HG02840 (cell line): ENCODE measurements around the gene KRT78.

ENCODE experiments used
- ATAC-seq: cut with Tn5 transposase; IDR thresholded peaks from one replicate; pipeline ENCODE4 v1.9.1; 2021; ENCODE audit warnings: mild to moderate bottlenecking, moderate library complexity, moderate number of reproducible peaks; ENCODE audit not compliant: unreplicated experiment, low FRiP score

Gene KRT78

DNA sequence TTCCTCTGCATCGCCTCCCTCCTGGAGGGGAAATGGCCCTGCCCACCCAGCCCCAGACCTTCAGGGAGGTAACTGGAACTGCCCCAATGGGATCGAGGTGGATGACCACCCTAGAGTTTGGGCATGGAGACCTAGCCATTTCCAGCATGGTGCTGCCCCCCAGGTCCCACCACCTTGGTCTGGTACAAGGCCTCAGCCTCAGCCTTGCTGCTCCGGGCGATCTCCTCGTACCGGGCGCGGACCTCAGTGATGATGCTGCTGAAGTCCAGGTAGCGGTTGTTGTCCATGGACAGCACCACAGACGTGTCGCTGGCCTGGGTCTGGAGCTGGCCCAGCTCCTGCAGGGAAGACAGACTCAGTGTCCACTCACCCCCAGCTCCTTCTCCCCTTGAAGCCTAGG, 4.4 kb downstream of the KRT78 start:
- no peak for ATAC-seq

DNA sequence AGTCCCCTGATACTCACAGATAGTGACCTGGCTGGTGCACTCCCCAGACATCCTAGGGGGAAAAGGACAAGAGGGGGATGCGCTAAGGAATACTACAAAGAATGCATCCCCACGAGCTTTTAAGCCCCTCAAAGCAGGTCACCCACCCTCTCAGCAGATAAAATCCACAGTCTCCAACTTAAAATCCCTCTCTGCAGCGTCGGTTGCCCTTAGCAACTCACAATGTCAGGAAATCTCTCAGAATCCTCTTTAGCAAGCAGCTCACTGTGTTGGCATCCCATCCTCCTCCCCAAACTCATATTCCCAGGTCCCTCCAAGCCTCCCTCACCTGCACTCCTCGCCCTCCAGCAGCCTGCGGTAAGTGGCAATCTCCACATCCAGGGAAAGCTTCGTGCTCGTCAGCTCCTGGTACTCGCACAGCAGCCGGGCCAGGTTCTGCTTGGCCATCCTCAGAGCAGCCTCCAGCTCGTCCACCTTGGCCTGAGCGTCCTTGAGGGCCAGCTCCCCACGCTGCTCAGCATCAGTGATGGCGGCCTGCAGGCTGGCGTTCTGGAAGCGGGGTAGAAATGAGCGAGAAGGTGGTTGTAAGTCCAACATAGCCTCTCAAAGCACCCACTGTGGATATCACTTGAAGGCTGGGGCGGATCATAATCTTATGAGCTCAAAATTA, 9.2 kb downstream of the KRT78 start:
- no peak for ATAC-seq

DNA sequence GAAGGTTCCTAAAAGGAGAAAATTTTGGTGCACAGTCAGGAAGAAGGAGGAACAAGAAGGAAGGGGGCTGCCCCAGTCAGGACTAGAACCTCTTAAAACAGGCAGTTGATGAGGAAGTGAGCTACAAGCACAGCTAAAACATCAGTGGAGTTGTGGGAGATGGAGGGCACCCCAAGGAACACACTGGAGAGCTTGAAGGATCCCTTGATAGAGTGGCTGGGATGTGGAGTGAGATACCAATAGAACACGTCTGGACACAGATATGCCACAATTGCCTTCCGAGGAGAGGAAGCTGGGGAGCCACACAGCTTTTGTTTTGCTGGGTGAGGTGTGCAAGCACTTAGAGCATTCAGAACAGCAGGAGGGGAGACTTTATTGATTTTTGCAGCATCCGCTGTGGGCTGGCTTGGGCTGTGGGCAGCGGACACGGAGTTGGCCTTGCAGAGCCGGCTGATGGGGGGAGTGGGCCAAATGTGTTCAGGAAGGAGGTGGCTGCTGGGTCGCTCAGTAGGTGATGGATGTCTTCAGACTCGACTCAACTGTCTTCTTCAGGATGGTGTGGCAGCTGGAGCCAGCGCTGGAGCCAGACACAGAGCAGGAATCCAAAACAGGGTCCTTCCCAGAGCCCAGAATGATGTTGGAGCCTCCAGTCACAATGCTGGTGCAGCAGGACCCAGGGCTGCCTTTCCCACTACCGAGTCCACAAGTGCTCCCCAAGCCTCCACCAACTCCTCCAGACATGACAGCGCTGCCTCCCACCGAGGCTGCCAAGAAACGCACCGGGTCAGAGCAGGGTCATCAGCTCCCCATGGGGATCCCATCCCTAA, 10.0 kb downstream of the KRT78 start:
- no peak for ATAC-seq

DNA sequence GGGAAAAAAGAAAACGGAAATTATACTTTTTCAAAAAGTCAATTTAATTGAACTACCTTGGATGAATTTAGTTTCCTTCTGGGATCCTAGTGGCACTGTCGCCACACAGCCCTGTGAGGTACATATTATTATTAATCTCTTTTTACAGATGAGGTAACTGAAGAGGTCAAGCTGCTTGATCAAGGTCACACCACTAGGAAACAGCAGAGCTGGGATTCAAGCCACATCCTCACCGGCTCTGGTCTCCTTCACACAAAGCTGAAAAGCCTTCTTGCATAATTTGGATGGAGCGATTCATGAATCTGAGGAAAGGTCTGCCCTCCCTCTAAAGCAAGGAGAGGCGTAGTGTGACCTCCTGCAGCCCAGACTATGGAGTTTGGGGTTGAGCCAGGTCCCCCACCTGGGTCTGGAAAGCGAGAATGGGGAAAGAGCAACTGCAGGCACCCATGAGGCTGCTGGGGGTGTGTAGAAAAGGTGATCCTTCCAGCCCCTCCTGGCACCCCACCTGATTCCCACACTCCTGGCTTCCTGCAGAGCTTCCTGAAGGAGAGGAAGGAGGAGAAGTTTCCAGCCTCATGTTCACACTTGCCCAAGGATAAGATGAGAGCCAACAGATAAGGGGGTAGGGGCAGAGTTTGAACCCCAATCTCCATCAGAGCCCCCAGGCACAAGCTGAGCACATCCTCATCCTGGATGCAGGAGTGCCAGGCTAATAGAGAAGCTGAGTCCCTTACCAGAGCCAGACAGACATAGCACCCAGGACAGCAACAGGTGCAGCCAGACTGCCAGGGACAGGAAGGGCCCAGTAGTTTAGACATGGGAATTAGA, 10.8 kb downstream of the KRT78 start:
- ATAC-seq, result no peak

DNA sequence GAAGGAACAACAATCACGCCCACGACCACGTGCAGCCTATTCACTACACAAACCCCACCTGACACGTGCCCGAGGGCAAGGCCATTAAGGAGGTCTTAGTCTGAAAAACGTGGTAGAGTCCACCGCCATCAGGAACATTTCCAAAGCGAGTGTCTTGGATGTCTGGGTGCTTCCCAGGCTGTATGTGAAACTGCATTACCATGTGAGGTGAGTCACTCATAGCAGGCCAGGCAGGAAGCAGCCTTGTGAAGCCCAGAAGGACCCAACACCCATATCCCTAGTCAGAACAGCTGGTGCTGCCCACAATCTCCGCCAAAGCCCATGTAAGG, 11.4 kb downstream of the KRT78 start:
- no peak for ATAC-seq

DNA sequence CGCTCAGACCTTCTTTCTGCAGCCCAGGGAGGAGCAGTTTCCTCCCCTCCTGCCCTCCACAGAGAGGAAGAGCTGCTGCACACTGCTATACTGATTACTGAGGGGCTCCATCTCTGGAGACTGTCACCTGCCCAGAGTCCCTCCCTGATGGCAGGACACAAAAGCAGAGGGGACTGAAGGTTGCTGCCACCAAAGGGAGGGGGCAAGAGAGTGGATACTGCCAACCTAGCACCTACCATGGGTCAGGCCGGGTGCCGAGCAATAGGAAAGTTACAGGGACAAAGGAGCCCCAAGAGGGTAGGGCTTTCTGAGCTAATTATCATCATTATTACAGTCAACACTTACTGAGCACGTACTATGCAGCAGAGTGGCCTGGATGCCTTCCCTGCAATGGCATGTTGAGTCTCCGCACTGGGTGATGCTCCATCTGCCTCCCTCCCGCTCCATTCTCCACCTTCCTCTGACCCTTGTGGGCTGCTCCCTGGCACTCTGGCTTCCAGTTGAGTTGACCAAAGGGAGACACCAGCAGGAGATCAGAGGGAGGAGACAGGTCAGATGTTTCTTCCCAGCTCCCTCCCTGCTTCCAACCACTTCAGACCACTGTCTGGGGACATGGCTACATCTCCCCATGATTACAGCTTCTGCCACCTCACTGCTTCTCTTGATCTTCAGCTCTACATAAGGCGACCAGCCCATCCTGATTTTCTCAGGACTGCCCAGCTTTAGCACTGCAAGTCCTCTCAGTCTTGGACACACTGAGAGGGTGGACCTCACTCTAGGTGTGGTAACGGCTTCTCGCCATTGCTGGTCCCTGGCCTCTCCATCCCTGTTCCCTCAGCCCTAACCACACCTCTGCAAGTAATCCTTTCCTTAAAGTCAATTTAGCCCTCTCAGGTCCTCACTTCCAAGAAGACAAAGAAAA, 12.0 kb downstream of the KRT78 start:
- ATAC-seq, result no peak

DNA sequence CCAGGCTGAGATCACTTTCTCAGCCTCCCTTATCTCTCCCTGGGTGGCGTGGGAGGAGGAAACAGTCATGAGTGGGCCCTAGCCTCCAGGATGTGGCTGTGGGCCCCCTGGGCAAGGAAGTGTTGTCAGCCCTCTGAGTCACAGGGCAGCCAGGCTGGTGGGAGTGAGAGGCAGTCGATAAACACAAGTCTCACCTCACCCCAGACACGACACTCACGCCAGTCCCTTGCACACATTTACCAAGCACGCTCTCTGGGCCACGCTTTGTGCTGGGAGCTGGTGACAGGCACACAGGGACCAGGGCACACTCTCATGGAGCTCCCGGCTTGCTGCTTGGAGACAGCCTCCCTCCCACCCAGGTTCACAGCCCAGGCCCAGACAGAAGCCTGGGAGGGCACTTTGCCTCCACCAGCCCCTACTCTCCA, 12.7 kb downstream of the KRT78 start:
- ATAC-seq, result no peak

DNA sequence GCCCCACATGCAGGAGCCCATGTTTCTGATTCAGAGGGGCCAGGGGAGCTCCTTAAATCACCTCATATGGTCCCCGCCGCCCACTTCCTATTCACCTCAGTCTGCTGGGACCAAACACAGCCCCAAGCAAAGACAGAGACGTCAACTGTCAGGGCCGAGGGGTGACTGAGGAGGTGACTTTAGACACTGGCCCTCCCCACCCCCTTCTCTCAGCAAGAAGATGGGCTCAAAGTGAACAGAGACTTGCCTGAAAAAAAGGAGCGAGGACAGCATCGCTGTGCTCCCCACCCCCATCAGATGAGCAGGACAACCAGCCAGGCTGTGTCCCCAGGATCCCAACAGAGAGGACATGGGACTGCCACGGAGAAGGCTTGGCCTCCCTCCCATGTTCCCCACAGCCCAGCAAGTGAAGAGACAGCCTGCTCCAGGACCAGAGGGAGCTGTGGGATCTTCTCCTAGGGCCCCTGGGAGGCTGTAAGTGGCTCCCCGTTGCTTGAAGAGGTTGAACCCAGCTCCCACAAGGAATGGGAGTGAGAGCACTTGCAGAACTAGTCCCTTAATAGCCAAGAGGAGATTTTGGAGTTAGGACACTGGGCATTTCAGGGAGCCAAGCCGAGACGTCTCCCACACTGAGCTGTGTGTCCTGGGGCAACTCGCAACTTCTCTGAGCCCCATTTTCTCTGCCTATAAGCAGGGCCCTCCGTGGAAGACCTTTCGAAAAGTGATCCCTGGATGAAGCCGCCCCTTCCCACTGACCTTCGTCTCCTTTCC, 13.3 kb downstream of the KRT78 start:
- ATAC-seq, result no peak

DNA sequence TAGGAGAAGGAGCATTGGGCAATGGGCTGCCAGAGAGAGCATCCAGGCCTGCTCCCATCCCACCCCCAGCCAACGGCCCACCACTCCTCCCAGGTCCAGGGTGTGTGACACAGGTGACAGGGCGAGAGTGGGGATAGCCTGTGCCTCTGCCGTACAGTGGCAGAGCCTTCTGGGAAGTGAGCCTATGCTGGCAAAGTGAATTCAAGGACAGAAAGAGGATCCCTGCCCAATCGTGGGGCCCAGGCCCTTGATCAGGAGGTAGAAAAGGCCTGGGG, 14.1 kb downstream of the KRT78 start:
- no peak for ATAC-seq

DNA sequence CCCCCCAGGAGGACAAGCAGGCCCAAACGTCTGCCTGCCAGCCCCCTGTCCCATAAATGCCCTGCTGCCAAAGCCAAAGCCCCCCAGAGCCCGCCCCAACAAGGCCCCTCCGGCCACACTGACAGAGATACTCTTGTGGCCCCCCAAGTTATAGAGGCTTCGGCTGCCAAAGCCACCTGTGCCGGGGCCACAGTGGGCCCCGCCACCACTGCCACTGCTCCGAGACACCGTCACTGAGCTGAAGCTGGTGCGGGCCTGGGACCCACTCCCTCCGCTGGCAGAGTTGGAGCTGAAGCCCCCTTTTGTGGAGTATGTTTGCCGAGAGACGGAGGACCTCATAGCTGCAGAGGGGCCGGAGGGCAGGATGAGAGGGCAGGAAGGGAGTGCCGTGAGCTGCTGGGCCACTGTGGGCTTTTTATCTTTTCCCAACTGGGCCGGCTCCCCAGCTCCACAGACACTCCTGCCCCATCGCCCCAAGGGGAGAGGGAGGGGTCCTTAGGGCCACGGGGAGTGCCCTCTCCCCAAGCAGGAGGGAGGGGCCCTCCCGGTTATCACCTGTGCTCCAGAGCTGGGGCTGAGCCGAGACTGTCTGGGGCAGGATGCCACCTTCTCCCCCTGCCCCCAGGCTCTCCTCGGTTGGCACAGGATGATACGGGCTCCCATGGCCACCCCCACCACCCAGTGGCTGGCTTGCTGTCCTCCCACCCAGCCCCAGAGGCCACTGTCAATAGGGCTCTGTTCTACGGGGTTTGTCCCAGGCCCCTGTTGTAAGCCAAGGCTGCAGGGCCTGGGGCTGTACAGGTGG, 14.7 kb downstream of the KRT78 start, which contains the start of gene KRT79:
KRT79 (minus strand) TSS at position 390 of the 805 bp plus-strand sequence; CDS start at position 339, 51 bp downstream.
- ATAC-seq, result no peak

DNA sequence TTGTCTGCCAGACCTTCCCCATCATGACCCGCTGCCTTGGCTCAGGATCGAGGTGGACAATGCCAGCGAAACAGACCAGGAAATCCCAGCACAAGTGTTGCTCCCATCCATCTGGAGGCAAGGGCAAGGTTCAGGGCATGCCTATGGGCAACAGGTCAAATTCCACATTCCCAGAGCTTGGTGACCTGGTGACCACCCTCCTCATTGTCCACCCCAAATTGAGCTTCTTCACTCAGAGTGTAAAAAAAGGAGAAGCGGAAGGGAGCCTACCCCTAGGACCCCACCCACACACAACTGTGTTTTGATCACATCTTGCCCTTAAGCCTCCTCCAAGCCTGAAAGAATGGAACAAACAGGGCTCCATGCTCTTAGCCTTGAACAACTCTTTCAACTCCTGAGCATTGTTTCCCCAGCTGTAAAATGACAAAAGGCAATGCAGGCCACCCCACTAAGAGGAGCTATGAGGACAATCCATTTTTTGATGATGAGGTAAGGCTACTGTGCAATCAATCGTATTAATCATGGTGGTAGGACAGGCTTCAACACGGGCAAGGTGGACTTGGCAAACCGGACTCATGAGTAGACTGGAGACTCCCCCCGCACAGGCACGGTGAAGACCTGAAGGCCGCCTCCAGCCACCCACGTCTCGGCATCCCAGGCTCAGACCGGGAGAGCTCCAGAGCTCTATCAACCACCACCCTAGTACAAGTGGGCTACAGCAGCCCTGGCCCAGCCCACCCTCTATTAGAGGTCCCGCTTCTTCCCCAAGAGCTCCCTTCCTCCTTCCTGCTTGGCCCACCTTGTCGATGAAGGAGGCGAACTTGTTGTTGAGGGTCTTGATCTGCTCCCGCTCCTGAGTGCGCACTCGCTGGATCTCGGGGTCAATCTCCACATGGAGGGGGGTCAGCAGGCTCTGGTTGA, 15.5 kb downstream of the KRT78 start:
- ATAC-seq, result no peak

DNA sequence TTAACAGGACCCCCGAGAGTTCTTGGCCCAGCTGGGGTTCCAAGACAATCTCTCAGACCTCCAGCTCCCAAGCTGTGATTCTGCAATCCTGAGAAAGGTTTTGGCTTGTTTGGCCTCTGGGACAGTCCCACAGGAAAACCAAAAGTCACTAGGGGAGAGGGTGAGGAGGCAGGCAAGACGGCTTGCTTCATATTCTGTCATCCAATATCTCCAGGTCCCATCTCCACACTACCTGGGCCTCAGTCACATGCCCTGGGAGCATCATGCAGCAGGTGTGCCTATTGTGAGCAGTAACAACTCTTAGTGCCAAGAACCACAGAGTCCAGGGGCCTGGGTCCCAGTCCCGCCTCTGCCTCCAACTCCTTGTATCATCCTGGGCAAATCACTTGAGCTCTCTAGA, 16.3 kb downstream of the KRT78 start:
- no peak for ATAC-seq

DNA sequence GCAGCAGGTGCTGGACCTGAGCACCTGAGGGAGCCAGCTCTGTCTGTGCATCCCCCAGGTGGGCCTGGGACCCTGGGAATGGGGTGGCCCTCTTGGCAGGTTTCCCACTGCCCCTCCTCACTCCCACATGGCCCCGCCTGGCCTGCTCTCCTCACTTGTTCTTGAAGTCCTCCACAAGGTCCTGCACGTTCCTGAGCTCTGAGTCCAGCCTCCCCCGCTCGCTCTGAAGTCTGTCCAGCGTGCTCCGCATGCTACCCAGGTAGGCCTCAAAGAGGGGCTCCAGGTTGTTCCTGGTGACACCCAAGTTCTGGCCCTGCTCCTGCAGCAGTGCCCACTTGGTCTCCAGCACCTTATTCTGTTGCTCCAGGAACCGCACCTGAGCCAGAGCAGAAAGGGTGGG, 17.5 kb downstream of the KRT78 start:
- no peak for ATAC-seq

DNA sequence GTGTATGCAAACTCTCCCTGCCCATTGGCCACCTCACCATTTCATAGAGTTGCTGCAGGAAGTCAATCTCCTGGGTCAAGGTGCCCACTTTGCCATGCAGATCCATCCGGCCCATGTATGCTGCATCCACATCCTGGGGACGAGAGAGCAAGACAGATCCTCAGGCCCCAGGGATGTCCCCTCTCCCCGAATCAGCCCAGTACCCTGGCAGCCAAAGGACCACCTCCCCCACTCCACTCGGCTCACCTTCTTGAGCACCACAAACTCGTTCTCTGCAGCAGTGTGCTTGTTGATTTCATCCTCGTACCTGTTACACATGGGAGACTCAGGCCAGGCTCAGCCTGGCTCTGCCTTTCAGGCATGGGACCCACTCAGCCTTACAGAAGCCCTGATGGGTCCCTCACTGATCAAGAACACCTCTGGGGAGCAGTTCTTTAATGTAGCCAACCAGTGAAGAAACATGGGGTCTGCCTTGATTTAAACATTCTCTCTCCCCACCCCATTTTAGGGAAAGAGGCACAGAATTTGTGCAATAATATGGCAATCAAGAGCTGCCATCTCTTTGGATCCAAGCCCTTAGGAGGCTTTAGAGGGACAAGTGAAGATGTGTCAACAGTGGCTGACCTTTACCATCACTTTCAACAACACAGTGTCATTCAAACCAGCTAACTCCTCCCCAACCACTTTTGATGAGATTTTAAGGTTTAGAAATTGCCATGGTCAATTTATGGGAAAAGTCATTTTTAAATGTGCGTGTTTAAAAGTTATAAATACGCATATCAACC, 18.6 kb downstream of the KRT78 start:
- no peak for ATAC-seq

DNA sequence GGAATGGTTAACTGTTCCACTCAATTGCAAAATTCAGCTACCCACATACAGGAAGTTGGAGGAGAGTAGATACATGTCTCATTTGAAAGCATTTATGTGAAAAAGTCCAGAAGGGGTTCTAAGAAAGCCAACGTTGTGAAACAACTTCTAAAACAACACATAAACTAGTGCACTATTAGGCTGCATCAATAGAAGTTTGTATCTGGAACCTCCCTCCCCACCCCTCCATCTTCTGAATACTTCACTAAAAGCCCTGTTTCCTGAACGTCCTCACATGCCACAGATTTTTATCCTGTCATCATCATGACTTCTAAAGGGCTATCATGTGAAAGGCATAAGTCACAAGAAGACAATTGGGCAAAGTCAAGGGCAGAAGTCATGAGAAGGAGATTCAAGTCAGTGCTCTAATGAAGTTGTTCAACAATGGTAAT, 20.2 kb downstream of the KRT78 start:
- no peak for ATAC-seq

DNA sequence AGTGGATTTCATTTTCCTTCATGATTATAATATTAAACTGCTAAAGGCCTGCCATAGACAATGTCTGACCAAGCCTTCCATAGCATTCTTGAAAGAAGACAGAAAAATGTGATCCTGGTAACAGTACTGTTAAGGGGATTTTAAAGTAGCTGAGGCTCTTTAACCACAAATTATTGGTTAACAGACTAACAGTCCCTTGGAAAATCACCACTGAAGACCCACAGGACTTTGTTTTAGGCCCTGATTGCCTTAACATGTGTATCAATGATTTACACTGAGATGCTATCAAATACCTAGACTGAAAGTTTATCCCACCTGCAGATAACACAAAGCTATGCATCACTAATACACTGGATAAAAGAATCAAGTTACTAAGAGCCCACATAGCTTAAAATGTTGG, 20.6 kb downstream of the KRT78 start:
- ATAC-seq, result no peak

DNA sequence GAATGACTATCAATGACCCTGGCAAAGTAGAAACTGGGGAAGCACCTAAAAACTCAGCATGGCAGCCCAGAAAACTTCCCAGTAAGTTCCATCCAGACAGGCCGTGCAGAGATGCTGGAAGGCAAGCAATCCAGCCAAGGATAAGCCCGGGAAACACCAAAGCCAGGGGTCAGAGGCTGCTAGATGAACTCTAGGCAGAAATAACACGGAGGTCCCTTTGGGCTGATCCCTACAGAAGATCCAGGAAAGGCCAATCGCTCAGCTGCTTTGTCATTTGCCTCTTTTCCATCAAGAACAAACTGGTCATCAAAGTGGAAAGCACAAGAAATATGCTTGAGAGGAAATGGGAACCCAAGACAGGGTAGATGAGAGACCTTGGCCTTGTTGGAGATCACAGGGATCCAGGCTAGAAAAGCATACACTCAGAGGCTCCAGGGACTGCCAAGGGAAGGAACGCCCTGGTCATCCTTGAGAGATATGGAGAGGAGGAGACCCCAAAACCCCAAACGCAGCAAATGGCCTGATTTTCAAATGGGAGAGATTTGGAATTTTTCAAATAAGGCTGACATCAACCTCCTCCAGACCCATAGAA, 21.2 kb downstream of the KRT78 start:
- no peak for ATAC-seq
